CD4-positive, alpha-beta T cell treated with Interleukin-17A for 1 hour (primary cell): ENCODE measurements around the gene ADAP2.
A peak's percentile ranks its signal among the peaks of the same experiment; 100 is the strongest.
"Not testable (repeated sequence)": the region's sequence is repeated elsewhere in the genome, so short reads cannot be mapped to it uniquely, and the experiment has no call there.

Experiments used
- DNase-seq: peaks from one replicate; pipeline ENCODE4 v3.0.0-alpha.2; 2020

Gene ADAP2

GRCh38 chr17:30921544-30922196 lies at the start of gene ADAP2:
ADAP2 (plus strand) TSS chr17:30921945; CDS start chr17:30922015, 70 bp downstream.
- DNase-seq = no peak

- no peak for DNase-seq
Measured at GRCh38 chr17:30886187-30886586, 35.6 kb upstream of the ADAP2 start.

GRCh38 chr17:30894236-30894635 lies 27.5 kb upstream of the ADAP2 start:
- no peak for DNase-seq

GRCh38 chr17:30897311-30897710 lies 24.4 kb upstream of the ADAP2 start:
- DNase-seq = no peak

GRCh38 chr17:30905742-30906100 lies 16.0 kb upstream of the ADAP2 start:
- no peak for DNase-seq

- peak; percentile 91 for DNase-seq
Measured at GRCh38 chr17:30906101-30906911, 15.4 kb upstream of the ADAP2 start, which contains the start of gene TEFM. TEFM (minus strand) TSS chr17:30906238; CDS start chr17:30906198, 40 bp downstream.

- DNase-seq = no peak
Measured at GRCh38 chr17:30908717-30909420, 12.9 kb upstream of the ADAP2 start.

- not testable (repeated sequence) for DNase-seq
Measured at GRCh38 chr17:30910151-30910550, 11.6 kb upstream of the ADAP2 start.

GRCh38 chr17:30913955-30914354 lies 7.8 kb upstream of the ADAP2 start:
- no peak for DNase-seq

GRCh38 chr17:30915833-30916611 lies 5.7 kb upstream of the ADAP2 start:
- DNase-seq = no peak

GRCh38 chr17:30917050-30917449 lies 4.7 kb upstream of the ADAP2 start:
- DNase-seq = no peak

GRCh38 chr17:30920282-30920681 lies 1.5 kb upstream of the ADAP2 start:
- no peak for DNase-seq

- no peak for DNase-seq
Measured at GRCh38 chr17:30920683-30921543, 832 bp upstream of the ADAP2 start.

- no peak for DNase-seq
Measured at GRCh38 chr17:30922235-30923030, 688 bp downstream of the ADAP2 start.

- no peak for DNase-seq
Measured at GRCh38 chr17:30924341-30924740, 2.6 kb downstream of the ADAP2 start.

GRCh38 chr17:30926516-30926915 lies 4.8 kb downstream of the ADAP2 start:
- no peak for DNase-seq

GRCh38 chr17:30927756-30928155 lies 6.0 kb downstream of the ADAP2 start:
- DNase-seq = no peak

GRCh38 chr17:30928584-30928983 lies 6.8 kb downstream of the ADAP2 start:
- DNase-seq = no peak

GRCh38 chr17:30929081-30929633 lies 7.4 kb downstream of the ADAP2 start:
- no peak for DNase-seq

GRCh38 chr17:30929861-30930260 lies 8.1 kb downstream of the ADAP2 start:
- not testable (repeated sequence) for DNase-seq

- DNase-seq = no peak
Measured at GRCh38 chr17:30930495-30930894, 8.8 kb downstream of the ADAP2 start.
